OCI-LY7 (cell line): ENCODE measurements around the gene USP32. TPM values are rescaled to one million over a fixed set of nuclear protein-coding genes. Genes with fewer than 3 reads are reported as not detected.

Source experiments
- BruUV-seq: library from RNA; stranded (reverse); fragments of 400-500 nt; replicated peaks from 2 replicates; lab custom pipeline; 2021; lab: Mats Ljungman, UMichigan
- CTCF ChIA-PET: fragments of 300-600 bp; sonication (Branson Sonifier 250); formaldehyde crosslinking; loops from one replicate; lab custom pipeline; 2022; ENCODE audit warnings: antibody characterized with exemption; ENCODE audit not compliant: unreplicated experiment; lab: Charles Lee
- POLR2A ChIA-PET: fragments of 300-600 bp; sonication (Branson Sonifier 250); formaldehyde crosslinking; loops from one replicate; lab custom pipeline; 2022; ENCODE audit warnings: antibody characterized with exemption; lab: Charles Lee
- DNase-seq: peaks from one replicate; pipeline ENCODE4 v3.0.0-alpha.2; 2015; ENCODE audit warnings: low spot score
- H2AFZ ChIP-seq: fragments of 200-600 bp; sonication (generic), shearing (Covaris generic); 2 replicates; pipeline ENCODE4 v1.6.1; 2014; ENCODE audit warnings: mild to moderate bottlenecking, antibody characterized with exemption, low read length, moderate library complexity
- H3K27ac ChIP-seq: fragments of 200-600 bp; sonication (generic); 2 replicates; pipeline ENCODE4 v1.5.1; 2014; ENCODE audit warnings: mixed run types, low read depth, mild to moderate bottlenecking, moderate library complexity, low read length, inconsistent platforms; ENCODE audit not compliant: poor library complexity, severe bottlenecking
- H3K36me3 ChIP-seq: fragments of 200-600 bp; sonication (generic); 2 replicates; pipeline ENCODE4 v1.6.1; 2014; ENCODE audit warnings: mild to moderate bottlenecking, antibody characterized with exemption, low read length, moderate library complexity, mixed read lengths; ENCODE audit not compliant: insufficient read depth
- H3K4me1 ChIP-seq: fragments of 200-600 bp; sonication (generic); 2 replicates; pipeline ENCODE4 v1.5.1; 2014; ENCODE audit warnings: mild to moderate bottlenecking, low read length; ENCODE audit not compliant: insufficient read depth, poor library complexity, severe bottlenecking
- H3K4me2 ChIP-seq: fragments of 200-600 bp; sonication (generic); 2 replicates; pipeline ENCODE4 v1.6.1; 2014; ENCODE audit warnings: mild to moderate bottlenecking, low read length
- H3K4me3 ChIP-seq: fragments of 200-600 bp; sonication (generic); 2 replicates; pipeline ENCODE4 v1.5.1; 2014; ENCODE audit warnings: mild to moderate bottlenecking, low read depth, low read length; ENCODE audit not compliant: poor library complexity, severe bottlenecking
- H3K79me2 ChIP-seq: fragments of 200-600 bp; sonication (generic); 2 replicates; pipeline ENCODE4 v1.6.1; 2016; ENCODE audit warnings: low read depth, mild to moderate bottlenecking, low read length, moderate library complexity, mixed read lengths; ENCODE audit not compliant: insufficient read depth
- H3K9me2 ChIP-seq: fragments of 200-600 bp; sonication (generic); 2 replicates; pipeline ENCODE4 v1.6.1; 2016; ENCODE audit warnings: mild to moderate bottlenecking, low read length, mixed read lengths; ENCODE audit not compliant: insufficient read depth
- H3K9me3 ChIP-seq: fragments of 200-600 bp; sonication (generic); 2 replicates; pipeline ENCODE4 v1.6.1; 2014; ENCODE audit warnings: mild to moderate bottlenecking, mixed run types, low read length, mixed read lengths
- H4K20me1 ChIP-seq: fragments of 200-600 bp; sonication (generic); 2 replicates; pipeline ENCODE4 v1.6.1; 2014; ENCODE audit warnings: mild to moderate bottlenecking, antibody characterized with exemption, low read length, moderate library complexity, mixed read lengths; ENCODE audit not compliant: insufficient read depth
- CTCF ChIP-seq: fragments of 200-600 bp; sonication (generic); conservative IDR thresholded peaks from 2 replicates; pipeline ENCODE4 v1.5.1; 2014; ENCODE audit warnings: mild to moderate bottlenecking, antibody characterized with exemption, low read length, moderate library complexity, mixed read lengths
- EZH2phosphoT487 ChIP-seq: fragments of 200-600 bp; sonication (generic); IDR thresholded peaks from 2 replicates; pipeline ENCODE4 v1.6.1; 2018; ENCODE audit warnings: low read depth, borderline replicate concordance, mild to moderate bottlenecking, mixed run types, antibody characterized with exemption, low read length, moderate library complexity, mixed read lengths
- intact Hi-C: fragments of 100-400 bp; cut with micrococcal nuclease; formaldehyde crosslinking; loops from one replicate; pipeline ENCODE4 v1.10.0; 2022; ENCODE audit not compliant: unreplicated experiment
- total RNA-seq, 2 experiments: library from RNA; depleted of rRNA in 1 of 2; stranded (reverse); fragments of >200 nt in 1 of 2; shearing (Covaris generic) in 1 of 2; gene quantifications; 2 replicates each; pipeline ENCODE4 v1.2.3, GENCODE V29; 2014 to 2022

Gene USP32
- total RNA-seq, 2 experiments from 2014 or later = 16.9 to 28.0 TPM

GRCh38 chr17:60165223-60165622 is 226.7 kb downstream of the USP32 start:
- no peaks in the 10 kb centered on the region for H3K9me2 ChIP-seq
- BruUV-seq = no TSS peak
- H3K4me2 ChIP-seq = no peak overlapping the region
- no peak for DNase-seq
- H3K36me3 ChIP-seq = no peaks in the 10 kb centered on the region
- H3K9me3 ChIP-seq = no peaks in the 10 kb centered on the region
- no peaks in the 10 kb centered on the region for H3K79me2 ChIP-seq
- TF ChIP-seq CTCF = no peak
- no peak for TF ChIP-seq EZH2phosphoT487
- no peak overlapping the region for H3K4me3 ChIP-seq
- H3K27ac ChIP-seq = no peak overlapping the region
- ChIA-PET CTCF (no interaction called here), POLR2A (no interaction called here)
- H4K20me1 ChIP-seq = no peaks in the 10 kb centered on the region
- H3K4me1 ChIP-seq = peaks cover 4% of the 10 kb centered on the region
- intact Hi-C loops = no loop called here
- H2AFZ ChIP-seq = no peak overlapping the region

- ChIA-PET CTCF (no interaction called here), POLR2A (interaction anchor here (0.8 kb wide), 1 partner anchor 149 kb away, joined by 3 read pairs; no protein-coding TSS in a partner anchor)
- no TSS peak for BruUV-seq
- Histone ChIP-seq H3K9me3 (no peaks in the 10 kb centered on the region), H3K4me3 (no peak overlapping the region), H3K4me2 (no peak overlapping the region), H3K9me2 (no peaks in the 10 kb centered on the region), H2AFZ (no peak overlapping the region), H3K4me1 (no peaks in the 10 kb centered on the region), H3K79me2 (no peaks in the 10 kb centered on the region), H3K27ac (no peak overlapping the region), H4K20me1 (no peaks in the 10 kb centered on the region), H3K36me3 (no peaks in the 10 kb centered on the region)
- TF ChIP-seq CTCF (no peak), EZH2phosphoT487 (no peak)
- intact Hi-C loops = no loop called here
- no peak for DNase-seq
Observed at GRCh38 chr17:60164697-60165096, 227.2 kb downstream of the USP32 start.

- no peak overlapping the region for H2AFZ ChIP-seq
- H3K27ac ChIP-seq = no peak overlapping the region
- TF ChIP-seq EZH2phosphoT487 (no peak), CTCF (no peak)
- H4K20me1 ChIP-seq = no peaks in the 10 kb centered on the region
- no peaks in the 10 kb centered on the region for H3K36me3 ChIP-seq
- H3K4me2 ChIP-seq = no peak overlapping the region
- H3K9me2 ChIP-seq = no peaks in the 10 kb centered on the region
- H3K9me3 ChIP-seq = no peaks in the 10 kb centered on the region
- no peaks in the 10 kb centered on the region for H3K4me1 ChIP-seq
- DNase-seq = no peak
- no peaks in the 10 kb centered on the region for H3K79me2 ChIP-seq
- no peak overlapping the region for H3K4me3 ChIP-seq
- BruUV-seq = no TSS peak
- POLR2A ChIA-PET = interaction anchor here (0.8 kb wide), 1 partner anchor 150 kb away, joined by 3 read pairs; no protein-coding TSS in a partner anchor
- intact Hi-C loops = no loop called here
- CTCF ChIA-PET = no interaction called here
Observed at GRCh38 chr17:60164164-60164563, 227.8 kb downstream of the USP32 start.
